Psoas muscle (tissue), 8 donors: ENCODE results near the gene OR2AJ1. TPM values are rescaled to one million over a fixed set of nuclear protein-coding genes. Genes with fewer than 3 reads are reported as not detected.

Experiments
- ATAC-seq, 4 donors: fragments of 200-7000 bp; cut with Tn5 transposase; one replicate each; pipeline ENCODE4 v1.9.1; 2020; ENCODE audit warnings: moderate library complexity in 3 of 4, mild to moderate bottlenecking in 2 of 4
- DNase-seq, 2 donors: peaks; one replicate each; pipeline ENCODE4 v3.0.0-alpha.2; 2020
- H3K27ac ChIP-seq: fragments of 200-600 bp; one replicate; pipeline ENCODE4 v1.8.0; 2022
- H3K27me3 ChIP-seq, 3 donors: fragments of 200-600 bp in 1 of 3; one replicate each; pipeline versions ENCODE4 v1.6.1 to v1.8.0; 2013 to 2022; ENCODE audit warnings: low read length in 2 of 3, mild to moderate bottlenecking in 2 of 3, moderate library complexity in 1 of 3; ENCODE audit not compliant: insufficient read depth in 3 of 3
- H3K36me3 ChIP-seq, 2 donors: fragments of 200-600 bp in 1 of 2; one replicate each; pipeline versions ENCODE4 v1.6.1 to v1.8.0; 2013 to 2022; ENCODE audit warnings: low read depth in 1 of 2, mild to moderate bottlenecking in 1 of 2, moderate library complexity in 1 of 2; ENCODE audit not compliant: insufficient read depth in 1 of 2
- H3K4me1 ChIP-seq: fragments of 200-600 bp; one replicate; pipeline ENCODE4 v1.8.0; 2022
- H3K4me3 ChIP-seq: fragments of 200-600 bp; one replicate; pipeline ENCODE4 v1.8.0; 2022; ENCODE audit warnings: mild to moderate bottlenecking
- H3K9me3 ChIP-seq: fragments of 200-600 bp; one replicate; pipeline ENCODE4 v1.8.0; 2022
- CTCF ChIP-seq: fragments of 200-600 bp; IDR thresholded peaks from one replicate; pipeline ENCODE4 v1.8.0; 2022; ENCODE audit warnings: antibody characterized with exemption
- WGBS, 3 donors: extraction: QIAGEN DNeasy Blood & Tissue Kit; methylation state at CpG; one replicate each; pipeline versions ENCODE4 v1.1.6 to v1.1.7; 2013; 5-methylcytosine and 5-hydroxymethylcytosine counted together
- intact Hi-C, 2 donors: fragments of 100-400 bp; cut with DNase I; formaldehyde crosslinking; loops; one replicate each; pipeline versions ENCODE4 v1.11.0 to v1.14.2; 2022
- polyA plus RNA-seq, 3 donors: library from polyadenylated mRNA; stranded (reverse); fragments of 200-250 nt; gene quantifications; one replicate each; pipeline ENCODE4 v1.2.3, GENCODE V29; 2013
- total RNA-seq, 4 donors: library from RNA; stranded (reverse); fragmentation: NEBNext Ultra II Directional in 2 of 4; extraction: Animal tissue kit (Norgen Biotek cat#: 25700) in 2 of 4; gene quantifications; one replicate each; pipeline versions ENCODE4 v1.2.1 to v1.2.4, GENCODE V29; 2021 to 2023
- donor health status: healthy with polysubstance abuse.
- donor health status: DM: no; HTN: no; CAD: no; lungs with moderate emphysema.
- donor health status: Bipolar disorder and iron deficiency.
- donor health status: healthy.
- donor health status: DM: yes; HTN: yes; CAD: no.
- donor health status: DM: no; HTN: no; CAD: no.
- donor health status: DM: no; HTN: no; CAD: no.
- donor health status: DM: yes; HTN: yes; CAD: no.

Gene OR2AJ1
- total and polyA plus RNA-seq, 7 donors: not detected

GRCh38 chr1:247913786-247914185 is 10.9 kb upstream of the OR2AJ1 start:
- H3K4me1 ChIP-seq: no peaks in the 10 kb centered on the region
- no peak overlapping the region for H3K4me3 ChIP-seq
- intact Hi-C loops: no loop called here
- WGBS, 3 donors: 69 to 76% (median 74%) methylated on average over 2 of the region's 2 CpGs
- no peaks in the 10 kb centered on the region for H3K9me3 ChIP-seq
- H3K36me3 ChIP-seq: no peaks in the 10 kb centered on the region
- DNase-seq: no peak
- no peak for ATAC-seq
- no peaks in the 10 kb centered on the region for H3K27me3 ChIP-seq
- TF ChIP-seq CTCF: no peak
- no peak overlapping the region for H3K27ac ChIP-seq

- TF ChIP-seq CTCF: no peak
- no peak overlapping the region for H3K4me3 ChIP-seq
- no peak for ATAC-seq
- intact Hi-C loops: no loop called here
- no peaks in the 10 kb centered on the region for H3K9me3 ChIP-seq
- no peaks in the 10 kb centered on the region for H3K27me3 ChIP-seq
- DNase-seq: no peak
- WGBS, 3 donors: 46 to 57% (median 47%) methylated on average over 4 of the region's 4 CpGs
- H3K4me1 ChIP-seq: no peaks in the 10 kb centered on the region
- H3K36me3 ChIP-seq: no peaks in the 10 kb centered on the region
- no peak overlapping the region for H3K27ac ChIP-seq
Observed at GRCh38 chr1:247914941-247915662, 9.6 kb upstream of the OR2AJ1 start.

DNA sequence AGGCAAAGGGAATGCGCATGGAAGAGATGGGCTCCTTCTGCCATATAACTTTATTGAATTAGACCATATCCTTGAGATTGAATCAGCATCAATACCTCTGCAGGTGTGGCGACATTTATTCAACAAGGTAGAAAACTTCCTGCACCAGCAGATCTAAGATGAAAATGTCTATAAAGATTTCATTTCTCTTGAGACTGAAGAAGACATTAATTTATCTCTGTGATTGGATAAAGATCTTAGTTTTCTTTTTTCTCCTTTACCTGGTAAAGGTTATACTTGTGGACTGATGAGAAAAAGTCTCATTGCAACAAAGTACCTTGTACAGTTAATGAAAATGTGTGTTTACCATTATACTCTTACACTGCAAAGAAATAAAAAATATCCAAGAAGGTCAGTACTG is 4.7 kb upstream of the OR2AJ1 start, which contains the start of gene OR2T8:
OR2T8 (plus strand) TSS at position 301 of the 400 bp plus-strand sequence. CDS start 766 bp downstream, outside the sequence.
- WGBS, 3 donors: 70 to 97% (median 91%) methylated on average over 2 of the region's 2 CpGs
- intact Hi-C loops: no loop called here
- H3K9me3 ChIP-seq: no peaks in the 10 kb centered on the region
- no peak within 1 kb of the TSS for H3K27ac ChIP-seq
- no peak for DNase-seq
- no peaks in the 10 kb centered on the region for H3K36me3 ChIP-seq
- ATAC-seq: no peak
- H3K4me1 ChIP-seq: no peaks in the 10 kb centered on the region
- TF ChIP-seq CTCF: no peak
- H3K4me3 ChIP-seq: no peak within 1 kb of the TSS
- H3K27me3 ChIP-seq: no peaks in the 10 kb centered on the region

DNA sequence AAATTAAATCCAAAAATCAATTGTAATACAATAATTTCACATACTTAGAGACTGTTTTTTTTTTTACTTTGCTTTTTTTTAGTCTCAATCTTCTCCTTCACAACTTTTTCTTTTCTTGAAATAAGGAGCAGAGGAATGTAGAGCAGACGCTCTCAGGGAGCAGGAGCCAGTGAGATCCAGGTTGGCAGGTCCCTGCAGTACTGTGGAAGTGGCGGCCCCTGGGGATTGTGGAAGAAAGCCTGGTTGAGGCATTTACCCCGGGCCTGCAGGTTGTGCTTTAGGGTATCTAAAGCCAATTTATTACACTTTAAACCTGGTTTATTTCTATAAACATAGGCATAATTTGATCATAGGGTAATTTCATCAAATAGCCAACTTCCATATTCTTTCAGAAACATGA is 748 bp upstream of the OR2AJ1 start:
- Histone ChIP-seq H3K4me3 (no peak overlapping the region), H3K27me3 (no peaks in the 10 kb centered on the region), H3K36me3 (no peaks in the 10 kb centered on the region), H3K27ac (no peak overlapping the region), H3K4me1 (no peaks in the 10 kb centered on the region), H3K9me3 (no peaks in the 10 kb centered on the region)
- no peak for TF ChIP-seq CTCF
- intact Hi-C loops: no loop called here
- DNase-seq (no peak), ATAC-seq (no peak)
- WGBS, 3 donors: 54 to 62% (median 61%) methylated on average over 3 of the region's 3 CpGs

GRCh38 chr1:247933989-247934388 is 9.3 kb downstream of the OR2AJ1 start:
- DNase-seq (no peak), ATAC-seq (no peak)
- 91 to 96% (median 95%) methylated on average over 8 of the region's 8 CpGs for WGBS, 3 donors

More at GRCh38 chr1:247933989-247934388, 9.3 kb downstream of the OR2AJ1 start:
- Histone ChIP-seq H3K4me3 (no peak overlapping the region), H3K36me3 (no peaks in the 10 kb centered on the region), H3K4me1 (no peaks in the 10 kb centered on the region), H3K27me3 (no peaks in the 10 kb centered on the region), H3K27ac (no peak overlapping the region), H3K9me3 (no peaks in the 10 kb centered on the region)
- no peak for TF ChIP-seq CTCF
- intact Hi-C loops: no loop called here
